COR-L47 (cell line): ENCODE results near the gene LIPI.
"Not testable (repeated sequence)": the region's sequence is repeated elsewhere in the genome, so short reads cannot be mapped to it uniquely, and the experiment has no call there.

Experiments
- DNase-seq: peaks from one replicate; lab custom pipeline; 2025; lab: John Stamatoyannopoulos, UW

LIPI gene

GRCh38 chr21:14116080-14116481, 94.7 kb downstream of the LIPI start:
- DNase-seq: no peak

GRCh38 chr21:14115646-14116045, 95.1 kb downstream of the LIPI start:
- no peak for DNase-seq

GRCh38 chr21:14114251-14114650, 96.5 kb downstream of the LIPI start:
- DNase-seq: peak; percentile 16

GRCh38 chr21:14104564-14104963, 106.2 kb downstream of the LIPI start:
- not testable (repeated sequence) for DNase-seq

- DNase-seq: no peak
Observed at GRCh38 chr21:14099570-14099969, 111.2 kb downstream of the LIPI start.

- DNase-seq: no peak
Observed at GRCh38 chr21:14097881-14098499, 112.8 kb downstream of the LIPI start.

GRCh38 chr21:14096577-14096976, 114.2 kb downstream of the LIPI start:
- no peak for DNase-seq

GRCh38 chr21:14096172-14096571, 114.6 kb downstream of the LIPI start:
- DNase-seq: no peak

GRCh38 chr21:14095056-14095455, 115.7 kb downstream of the LIPI start:
- DNase-seq: no peak

- no peak for DNase-seq
Observed at GRCh38 chr21:14092834-14093560, 117.8 kb downstream of the LIPI start.

GRCh38 chr21:14090184-14090583, 120.6 kb downstream of the LIPI start:
- DNase-seq: not testable (repeated sequence)

GRCh38 chr21:14088391-14088790, 122.4 kb downstream of the LIPI start:
- no peak for DNase-seq

- DNase-seq: no peak
Observed at GRCh38 chr21:14086553-14086952, 124.2 kb downstream of the LIPI start.

- DNase-seq: no peak
Observed at GRCh38 chr21:14084701-14085100, 126.1 kb downstream of the LIPI start.

- no peak for DNase-seq
Observed at GRCh38 chr21:14084068-14084501, 126.7 kb downstream of the LIPI start.

GRCh38 chr21:14080764-14081096, 130.0 kb downstream of the LIPI start:
- no peak for DNase-seq

- DNase-seq: no peak
Observed at GRCh38 chr21:14080040-14080763, 130.6 kb downstream of the LIPI start.

GRCh38 chr21:14078746-14079375, 131.9 kb downstream of the LIPI start:
- no peak for DNase-seq

GRCh38 chr21:14076143-14076806, 134.5 kb downstream of the LIPI start:
- DNase-seq: no peak

- DNase-seq: no peak
Observed at GRCh38 chr21:14075346-14076142, 135.2 kb downstream of the LIPI start.

- no peak for DNase-seq
Observed at GRCh38 chr21:14074177-14074576, 136.6 kb downstream of the LIPI start.
